Caco-2 (cell line): ENCODE data around the gene LTO1. TPM values are rescaled to one million over a fixed set of nuclear protein-coding genes. Genes with fewer than 3 reads are reported as not detected.

ENCODE experiments used
- BruUV-seq: library from RNA; stranded (reverse); fragments of 400-500 nt; replicated peaks from 2 replicates; lab custom pipeline; 2021; lab: Mats Ljungman, UMichigan
- CTCF ChIA-PET: fragments of 300-600 bp; sonication (Branson Sonifier 250); formaldehyde crosslinking; loops from one replicate; lab custom pipeline; 2022; ENCODE audit warnings: antibody characterized with exemption; lab: Charles Lee
- POLR2A ChIA-PET: fragments of 300-600 bp; sonication (Branson Sonifier 250); formaldehyde crosslinking; loops from one replicate; lab custom pipeline; 2022; ENCODE audit warnings: antibody characterized with exemption; lab: Charles Lee
- DNase-seq, 2 experiments: peaks; one replicate each; pipeline versions ENCODE4 v3.0.0 to v3.0.0-alpha.2; 2020 to 2022
- H3K27me3 ChIP-seq: replicated peaks from 2 replicates; pipeline ENCODE4 v1.6.0; 2011; ENCODE audit warnings: low read length; ENCODE audit not compliant: control insufficient read depth, insufficient read depth
- H3K36me3 ChIP-seq: 2 replicates; pipeline ENCODE4 v1.5.1; 2011; ENCODE audit warnings: low read length; ENCODE audit not compliant: control insufficient read depth, insufficient read depth
- H3K4me1 ChIP-seq: fragments of 250-450 bp; sonication (Bioruptor Pico); 2 replicates; pipeline ENCODE4 v1.5.1; 2020; ENCODE audit warnings: mild to moderate bottlenecking
- H3K4me3 ChIP-seq: 2 replicates; pipeline ENCODE4 v1.5.1; 2011; ENCODE audit warnings: low read depth, mild to moderate bottlenecking, control low read depth, low read length
- H3K9me3 ChIP-seq: fragments of 250-450 bp; sonication (Bioruptor Pico); 2 replicates; pipeline ENCODE4 v1.5.1; 2020; ENCODE audit warnings: mild to moderate bottlenecking, moderate library complexity
- H3K27ac Mint-ChIP-seq: one replicate; pipeline ENCODE4 v1.8.0; 2022; ENCODE audit warnings: mixed read lengths; ENCODE audit not compliant: unreplicated experiment
- H3K27me3 Mint-ChIP-seq: one replicate; pipeline ENCODE4 v1.8.0; 2022; ENCODE audit warnings: mixed read lengths; ENCODE audit not compliant: insufficient read depth, unreplicated experiment
- H3K36me3 Mint-ChIP-seq: one replicate; pipeline ENCODE4 v1.8.0; 2022; ENCODE audit warnings: mild to moderate bottlenecking, mixed read lengths; ENCODE audit not compliant: insufficient read depth, unreplicated experiment
- H3K4me1 Mint-ChIP-seq: one replicate; pipeline ENCODE4 v1.8.0; 2022; ENCODE audit warnings: low read depth, mixed read lengths; ENCODE audit not compliant: unreplicated experiment
- H3K4me3 Mint-ChIP-seq: one replicate; pipeline ENCODE4 v1.8.0; 2022; ENCODE audit warnings: mild to moderate bottlenecking, moderate library complexity, mixed read lengths; ENCODE audit not compliant: unreplicated experiment
- H3K9me3 Mint-ChIP-seq: one replicate; pipeline ENCODE4 v1.8.0; 2022; ENCODE audit warnings: mixed read lengths; ENCODE audit not compliant: unreplicated experiment
- CTCF ChIP-seq, 2 experiments: fragments of 200-600 bp in 1 of 2; IDR thresholded peaks; 1 replicate in 1 of 2; 2 replicates in 1 of 2; pipeline versions ENCODE4 v1.5.1 to v1.8.0; 2011 to 2022; ENCODE audit warnings: antibody characterized with exemption in 1 of 2, control low read depth in 1 of 2, inconsistent platforms in 1 of 2, low read depth in 1 of 2, low read length in 1 of 2, mild to moderate bottlenecking in 1 of 2, moderate library complexity in 1 of 2; ENCODE audit not compliant: insufficient read depth in 1 of 2, severe bottlenecking in 1 of 2, unreplicated experiment in 1 of 2
- intact Hi-C: fragments of 100-400 bp; cut with micrococcal nuclease; formaldehyde crosslinking; loops from one replicate; pipeline ENCODE4 v1.10.0; 2022; ENCODE audit not compliant: unreplicated experiment
- total RNA-seq: library from RNA; stranded (reverse); gene quantifications from 2 replicates; pipeline ENCODE4 v1.2.3, GENCODE V29; 2022

The LTO1 gene
- total RNA-seq, 1 experiment from 2014 or later: 49.3 TPM

GRCh38 chr11:69663326-69663725 is 11.8 kb downstream of the LTO1 start:
- ChIA-PET POLR2A (no interaction called here), CTCF (no interaction called here)
- Histone ChIP-seq H3K4me1 (peaks cover 17% of the 10 kb centered on the region), H3K36me3 (peaks cover 6% of the 10 kb centered on the region; the same call in 1 of the 2 replicates), H3K9me3 (no peaks in the 10 kb centered on the region), H3K4me3 (no peak overlapping the region), H3K27me3 (no peaks in the 10 kb centered on the region)
- Mint-ChIP-seq H3K36me3 (peaks cover 55% of the 10 kb centered on the region), H3K4me1 (peaks cover 14% of the 10 kb centered on the region), H3K4me3 (no peak overlapping the region), H3K27ac (no peak overlapping the region), H3K27me3 (no peaks in the 10 kb centered on the region), H3K9me3 (no peaks in the 10 kb centered on the region)
- TF ChIP-seq CTCF (IDR thresholded peaks at IDR 0.05; ENCODE audit: insufficient read depth in 1 of 2, low read depth in 1 of 2, low read length in 1 of 2, severe bottlenecking in 1 of 2, unreplicated experiment in 1 of 2): no peak
- BruUV-seq: no TSS peak
- intact Hi-C loops: no loop called here
- DNase-seq: peak in 1 of 2 experiments; percentile 28

GRCh38 chr11:69662806-69663205 is 12.3 kb downstream of the LTO1 start:
- POLR2A ChIA-PET: no interaction called here
- no TSS peak for BruUV-seq

DNA sequence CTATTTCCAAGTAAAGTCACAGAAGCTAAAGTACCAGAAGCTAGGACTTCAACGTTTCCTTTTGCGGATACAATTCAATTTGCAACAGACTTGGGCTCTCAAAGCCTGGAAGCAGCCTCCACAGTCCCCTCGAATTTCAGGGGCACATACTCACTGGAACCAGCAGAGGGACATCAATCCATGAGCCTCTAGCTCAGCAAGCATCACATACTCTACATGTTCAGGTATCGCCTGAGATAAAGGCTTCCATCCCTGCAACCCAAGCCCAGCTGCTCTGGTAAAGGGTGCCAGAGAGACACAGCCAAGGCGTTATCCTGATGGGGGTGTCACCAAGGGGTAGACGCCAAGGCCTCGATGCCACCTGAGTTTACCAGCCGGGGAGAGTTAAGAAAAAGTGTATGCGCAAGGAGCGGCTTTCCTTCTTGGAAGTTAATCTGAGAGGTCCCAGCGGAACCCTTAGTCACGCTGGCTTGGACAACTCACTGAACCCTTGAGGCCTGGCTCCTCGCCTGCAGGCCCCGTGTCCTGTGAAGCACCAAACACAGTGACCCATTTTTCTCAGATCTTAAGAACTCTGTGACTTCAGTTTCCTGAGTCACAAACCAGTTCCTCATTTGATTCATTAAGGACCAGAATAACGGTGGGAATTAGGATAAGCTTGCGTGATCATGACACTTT is 13.0 kb downstream of the LTO1 start:
- Mint-ChIP-seq H3K4me1 (peaks cover 16% of the 10 kb centered on the region), H3K36me3 (peaks cover 55% of the 10 kb centered on the region), H3K9me3 (no peaks in the 10 kb centered on the region), H3K4me3 (no peak overlapping the region), H3K27ac (peak overlapping the region; percentile 77), H3K27me3 (no peaks in the 10 kb centered on the region)
- ChIA-PET POLR2A (no interaction called here), CTCF (interaction anchor here (0.5 to 1.6 kb wide), 7 partner anchors 8 to 985 kb away, joined by 3 to 12 read pairs (median 4); partner anchors contain the start of gene LTO1)
- BruUV-seq: no TSS peak
- intact Hi-C loops: no loop called here
- DNase-seq: peak in 1 of 2 experiments; percentile 47
- TF ChIP-seq CTCF (IDR thresholded peaks at IDR 0.05; ENCODE audit: insufficient read depth in 1 of 2, low read depth in 1 of 2, low read length in 1 of 2, severe bottlenecking in 1 of 2, unreplicated experiment in 1 of 2): peak; percentile 55 to 73
- no peaks in the 10 kb centered on the region for H3K27me3 ChIP-seq
- no peaks in the 10 kb centered on the region for H3K9me3 ChIP-seq
- no peak overlapping the region for H3K4me3 ChIP-seq
- peaks cover 6% of the 10 kb centered on the region; the same call in 1 of the 2 replicates for H3K36me3 ChIP-seq
- H3K4me1 ChIP-seq: peaks cover 20% of the 10 kb centered on the region

More at GRCh38 chr11:69662806-69663205, 12.3 kb downstream of the LTO1 start:
- Histone ChIP-seq H3K27me3 (no peaks in the 10 kb centered on the region), H3K36me3 (peaks cover 6% of the 10 kb centered on the region; the same call in 1 of the 2 replicates), H3K4me1 (peaks cover 17% of the 10 kb centered on the region), H3K9me3 (no peaks in the 10 kb centered on the region), H3K4me3 (no peak overlapping the region)
- no peak for TF ChIP-seq CTCF (IDR thresholded peaks at IDR 0.05; ENCODE audit: insufficient read depth in 1 of 2, low read depth in 1 of 2, low read length in 1 of 2, severe bottlenecking in 1 of 2, unreplicated experiment in 1 of 2)
- intact Hi-C loops: no loop called here
- CTCF ChIA-PET: interaction anchor here (0.5 to 1.6 kb wide), 3 partner anchors 12 to 557 kb away, joined by 3 to 8 read pairs (median 4); partner anchors contain the start of gene LTO1
- Mint-ChIP-seq H3K27me3 (no peaks in the 10 kb centered on the region), H3K9me3 (no peaks in the 10 kb centered on the region), H3K4me1 (peaks cover 13% of the 10 kb centered on the region), H3K36me3 (peaks cover 55% of the 10 kb centered on the region), H3K4me3 (no peak overlapping the region), H3K27ac (no peak overlapping the region)
- peak in 1 of 2 experiments; percentile 36 for DNase-seq
